GM12801 (cell line): Measurements from ENCODE around the gene CD38.

ENCODE experiments used
- CTCF ChIP-seq: IDR thresholded peaks from one replicate; pipeline ENCODE4 v1.5.1; 2011; ENCODE audit warnings: control low read depth; ENCODE audit not compliant: insufficient read length; ENCODE audit errors: extremely low read depth

Gene CD38

GRCh38 chr4:15753786-15754185, 24.3 kb upstream of the CD38 start:
- no peak for TF ChIP-seq CTCF

GRCh38 chr4:15754323-15754722, 23.8 kb upstream of the CD38 start:
- TF ChIP-seq CTCF: no peak

GRCh38 chr4:15755321-15756155, 22.6 kb upstream of the CD38 start:
- TF ChIP-seq CTCF: no peak

- TF ChIP-seq CTCF: no peak
Observed at GRCh38 chr4:15756361-15756861, 21.7 kb upstream of the CD38 start.

GRCh38 chr4:15757054-15757453, 21.1 kb upstream of the CD38 start:
- TF ChIP-seq CTCF: no peak

GRCh38 chr4:15758294-15758693, 19.8 kb upstream of the CD38 start:
- TF ChIP-seq CTCF: no peak

- TF ChIP-seq CTCF: no peak
Observed at GRCh38 chr4:15765391-15765790, 12.7 kb upstream of the CD38 start.
